AG04449 (cell line): ENCODE measurements around the gene MROH2B.

ENCODE experiments used
- CTCF ChIA-PET: fragments of 350-600 bp; formaldehyde crosslinking; extraction: SDS; loops from one replicate; lab custom pipeline; 2021; ENCODE audit warnings: antibody characterized with exemption; lab: Yijun Ruan, JAX
- POLR2A ChIA-PET: fragments of 400-600, 350-600 bp; formaldehyde crosslinking; extraction: SDS; loops from one replicate; lab custom pipeline; 2020; ENCODE audit warnings: antibody characterized with exemption, inconsistent platforms; lab: Yijun Ruan, JAX
- DNase-seq: peaks from one replicate; pipeline ENCODE4 v3.0.0-alpha.2; 2010; ENCODE audit warnings: low read depth, low spot score
- H3K4me3 ChIP-seq: 2 replicates; pipeline ENCODE4 v1.5.1; 2011; ENCODE audit warnings: low read depth, mild to moderate bottlenecking, control low read depth, low read length
- CTCF ChIP-seq: IDR thresholded peaks from one replicate; pipeline ENCODE4 v1.5.1; 2011; ENCODE audit warnings: mild to moderate bottlenecking, moderate library complexity, low read length, control low read depth, inconsistent platforms; ENCODE audit not compliant: insufficient read depth; ENCODE audit errors: missing control alignments

Gene MROH2B

GRCh38 chr5:41083306-41083705, 12.2 kb upstream of the MROH2B start:
- TF ChIP-seq CTCF, result no peak
- POLR2A ChIA-PET, result no interaction called here
- H3K4me3 ChIP-seq, result no peak overlapping the region
- CTCF ChIA-PET, result no interaction called here
- DNase-seq, result no peak

- H3K4me3 ChIP-seq, result no peak overlapping the region
- no peak for DNase-seq
Measured at GRCh38 chr5:41071975-41072374, 833 bp upstream of the MROH2B start.

GRCh38 chr5:41067714-41068568, 3.2 kb downstream of the MROH2B start:
- ChIA-PET POLR2A (no interaction called here), CTCF (no interaction called here)
- no peak for TF ChIP-seq CTCF
- no peak overlapping the region for H3K4me3 ChIP-seq
- no peak for DNase-seq

More at GRCh38 chr5:41071975-41072374, 833 bp upstream of the MROH2B start:
- ChIA-PET CTCF (no interaction called here), POLR2A (no interaction called here)
- no peak for TF ChIP-seq CTCF

- no peak for DNase-seq
- POLR2A ChIA-PET, result no interaction called here
- CTCF ChIA-PET, result no interaction called here
- H3K4me3 ChIP-seq, result no peak overlapping the region
- no peak for TF ChIP-seq CTCF
Measured at GRCh38 chr5:41065691-41066335, 5.3 kb downstream of the MROH2B start.

GRCh38 chr5:41057940-41058339, 13.2 kb downstream of the MROH2B start:
- TF ChIP-seq CTCF, result no peak
- POLR2A ChIA-PET, result no interaction called here
- H3K4me3 ChIP-seq, result no peak overlapping the region
- CTCF ChIA-PET, result interaction anchor here (1.3 kb wide), 1 partner anchor 153 kb away, joined by 3 read pairs; no protein-coding TSS in a partner anchor
- no peak for DNase-seq

- CTCF ChIA-PET, result interaction anchor here (1.3 kb wide), 1 partner anchor 152 kb away, joined by 3 read pairs; no protein-coding TSS in a partner anchor
- TF ChIP-seq CTCF, result no peak
- POLR2A ChIA-PET, result no interaction called here
- DNase-seq, result no peak
- no peak overlapping the region for H3K4me3 ChIP-seq
Measured at GRCh38 chr5:41057231-41057630, 13.9 kb downstream of the MROH2B start.
